Spleen (tissue), 7 donors: ENCODE results near the gene KIFC3.
"Not testable (repeated sequence)": the region's sequence is repeated elsewhere in the genome, so short reads cannot be mapped to it uniquely, and the experiment has no call there.

Source experiments
- CTCF ChIP-seq, 11 experiments: fragments of 200-600 bp in 7 of 11; fragments of 450-650 bp in 4 of 11; sonication (generic) in 4 of 11; IDR thresholded peaks in 8 of 11; conservative IDR thresholded peaks in 3 of 11; 1 replicate in 7 of 11; 2 replicates in 4 of 11; pipeline versions ENCODE4 v1.4.0 to v1.8.0; 2016 to 2021; ENCODE audit warnings: antibody characterized with exemption in 11 of 11, inconsistent platforms in 4 of 11, mild to moderate bottlenecking in 1 of 11
- POLR2A ChIP-seq, 3 donors: fragments of 450-650 bp; IDR thresholded peaks; one replicate each; pipeline ENCODE4 v1.5.1; 2017; ENCODE audit warnings: antibody characterized with exemption in 3 of 3, mild to moderate bottlenecking in 1 of 3
- donor health status: DM: no; HTN: no; CAD: no; lungs with moderate emphysema.
- donor health status: DM: no; HTN: no; CAD: no.
- donor health status: DM: no; HTN: no; CAD: no.

- TF ChIP-seq CTCF (IDR thresholded peaks at IDR 0.05 in 8 of 11, conservative IDR thresholded peaks at IDR 0.05 in 3 of 11); POLR2A (IDR thresholded peaks at IDR 0.05): not testable (repeated sequence)
Measured at GRCh38 chr16:57712569-57712968, 89.7 kb downstream of the KIFC3 start.
